K562 (cell line): ENCODE data around the gene PPP1R3C. TPM values are rescaled to one million over a fixed set of nuclear protein-coding genes. Genes with fewer than 3 reads are reported as not detected.

Source experiments
- BRF1 ChIP-seq: IDR thresholded peaks from 3 replicates; pipeline ENCODE4 v1.6.1; 2011; ENCODE audit warnings: borderline replicate concordance, mild to moderate bottlenecking; ENCODE audit not compliant: insufficient read length; ENCODE audit errors: extremely low read depth
- CBFA2T2 ChIP-seq: fragments of 450-650 bp; conservative IDR thresholded peaks from 2 replicates; pipeline ENCODE4 v1.6.1; 2017; ENCODE audit warnings: mild to moderate bottlenecking
- ELF4 ChIP-seq: fragments of 450-650 bp; formaldehyde crosslinking; IDR thresholded peaks from 2 replicates; pipeline ENCODE4 v1.4.0; 2022; ENCODE audit warnings: missing genetic modification characterization
- FOXK1 ChIP-seq: sonication (generic); formaldehyde crosslinking; IDR thresholded peaks from 2 replicates; pipeline ENCODE4 v1.8.0; 2022; ENCODE audit warnings: missing genetic modification reagents, mild to moderate bottlenecking, borderline replicate concordance
- HMG20B ChIP-seq: fragments of 250-450 bp; sonication (Bioruptor Pico); IDR thresholded peaks from 2 replicates; pipeline ENCODE4 v1.5.0; 2021; ENCODE audit warnings: mild to moderate bottlenecking
- HMGXB4 ChIP-seq: sonication (generic); formaldehyde crosslinking; IDR thresholded peaks from 2 replicates; pipeline ENCODE4 v1.8.1; 2023; ENCODE audit warnings: mild to moderate bottlenecking, missing genetic modification reagents
- NFE2L1 ChIP-seq: fragments of 450-650 bp; IDR thresholded peaks from 2 replicates; pipeline ENCODE4 v1.6.1; 2016; ENCODE audit warnings: missing genetic modification characterization, low read depth, mild to moderate bottlenecking, missing compliant biosample characterization, moderate library complexity, borderline replicate concordance
- NFIC ChIP-seq: fragments of 450-650 bp; IDR thresholded peaks from 2 replicates; pipeline ENCODE4 v1.6.1; 2017; ENCODE audit warnings: mild to moderate bottlenecking, inconsistent platforms
- POLR2A ChIP-seq: fragments of 450-650 bp; conservative IDR thresholded peaks from 2 replicates; pipeline ENCODE4 v1.6.1; 2016
- PTRF ChIP-seq: fragments of 450-650 bp; IDR thresholded peaks from 2 replicates; pipeline ENCODE4 v1.6.1; 2016; ENCODE audit warnings: mild to moderate bottlenecking, missing genetic modification characterization, missing compliant biosample characterization
- SIN3A ChIP-seq, 2 experiments: fragments of 150-350 bp in 1 of 2; IDR thresholded peaks; 2 replicates each; pipeline ENCODE4 v1.6.1; 2011 to 2016; ENCODE audit warnings: borderline replicate concordance in 2 of 2, low read depth in 2 of 2, low read length in 2 of 2, mild to moderate bottlenecking in 2 of 2, moderate library complexity in 2 of 2; ENCODE audit not compliant: control insufficient read depth in 1 of 2
- SIX5 ChIP-seq, 2 experiments: IDR thresholded peaks; 2 replicates each; pipeline ENCODE4 v1.6.1; 2011; ENCODE audit warnings: low read length in 2 of 2, borderline replicate concordance in 1 of 2, low read depth in 1 of 2, mild to moderate bottlenecking in 1 of 2, moderate library complexity in 1 of 2; ENCODE audit not compliant: insufficient read depth in 1 of 2
- SMAD1 ChIP-seq: fragments of 150-350 bp; IDR thresholded peaks from 2 replicates; pipeline ENCODE4 v1.6.1; 2014; ENCODE audit warnings: low read length, low read depth; ENCODE audit not compliant: partially characterized antibody
- SMARCA5 ChIP-seq: fragments of 450-650 bp; IDR thresholded peaks from 2 replicates; pipeline ENCODE4 v1.6.1; 2016
- ZC3H4 ChIP-seq: sonication (generic); formaldehyde crosslinking; IDR thresholded peaks from 2 replicates; pipeline ENCODE4 v1.9.0; 2021; ENCODE audit warnings: missing genetic modification reagents, borderline replicate concordance
- ZNF274 ChIP-seq: IDR thresholded peaks from 2 replicates; pipeline ENCODE4 v1.6.1; 2011; ENCODE audit warnings: low read depth, mild to moderate bottlenecking, low read length, moderate library complexity, borderline replicate concordance
- ZNF512 ChIP-seq: IDR thresholded peaks from 2 replicates; pipeline ENCODE4 v1.6.1; 2016; ENCODE audit warnings: missing genetic modification characterization, missing compliant biosample characterization
- ZNF609 ChIP-seq: sonication (generic); formaldehyde crosslinking; IDR thresholded peaks from 2 replicates; pipeline ENCODE4 v1.8.1; 2023; ENCODE audit warnings: missing genetic modification reagents, mild to moderate bottlenecking, borderline replicate concordance
- ZNF79 ChIP-seq: fragments of 250-450 bp; sonication (Bioruptor Pico); IDR thresholded peaks from 2 replicates; pipeline ENCODE4 v1.4.0; 2020; ENCODE audit warnings: low read depth, mild to moderate bottlenecking, moderate library complexity
- polyA plus RNA-seq, 8 experiments: library from polyadenylated mRNA; depleted of rRNA in 4 of 8; stranded (reverse) in 5 of 8; unstranded in 3 of 8; fragments of >200 nt; fragmentation: Nextera tagmentation in 2 of 8; fragmentation: Illumina TruSeq in 1 of 8; extraction: Ambion mirVana in 2 of 8; extraction: Trizol in 1 of 8; gene quantifications; 2 replicates each; pipeline versions ENCODE4 v1.2.1 to v1.2.3, GENCODE V29; 2011 to 2014; ENCODE audit warnings: inconsistent platforms in 1 of 8, missing spikeins in 1 of 8
- total RNA-seq, 7 experiments: library from RNA; depleted of rRNA in 6 of 7; stranded (reverse); fragments of >200 nt in 6 of 7; fragmentation: Illumina TruSeq in 2 of 7; extraction: Trizol in 2 of 7; gene quantifications; 2 replicates each; pipeline versions ENCODE4 v1.2.1 to v1.2.3, GENCODE V29; 2011 to 2021; ENCODE audit warnings: low replicate concordance in 1 of 7

The PPP1R3C gene
- total and polyA plus RNA-seq, 9 of the 15 experiments (the other 6 are each of a cell fraction or from before 2014, with no cell fraction given) = 0.06 to 0.24 (median 0.12) TPM; not detected in 3

- TF ChIP-seq ZNF512 = no peak
- peak; percentile 44 for TF ChIP-seq SMAD1
- peak; percentile 80 for TF ChIP-seq CBFA2T2
- TF ChIP-seq PTRF (tag) = no peak
- TF ChIP-seq NFIC = no peak
- TF ChIP-seq BRF1 = no peak
- no peak for TF ChIP-seq HMGXB4 (CRISPR knock-in tag)
- TF ChIP-seq SIN3A (IDR thresholded peaks at IDR 0.05; ENCODE audit: borderline replicate concordance in 2 of 2, control insufficient read depth in 1 of 2, low read depth in 2 of 2, low read length in 2 of 2) = no peak
- no peak for TF ChIP-seq ZNF274
- no peak for TF ChIP-seq ZNF609 (CRISPR knock-in tag)
- no peak for TF ChIP-seq FOXK1 (CRISPR knock-in tag)
- no peak for TF ChIP-seq ZC3H4 (CRISPR knock-in tag)
- TF ChIP-seq HMG20B (CRISPR knock-in tag) = no peak
- TF ChIP-seq ELF4 (CRISPR knock-in tag) = no peak
- no peak for TF ChIP-seq POLR2A
- TF ChIP-seq ZNF79 (CRISPR knock-in tag) = no peak
- no peak for TF ChIP-seq SIX5 (IDR thresholded peaks at IDR 0.05; ENCODE audit: borderline replicate concordance in 1 of 2, insufficient read depth in 1 of 2, low read depth in 1 of 2, low read length in 2 of 2)
- no peak; the same call in 1 of the 2 replicates for TF ChIP-seq SMARCA5
- no peak for TF ChIP-seq NFE2L1 (tag)
Observed at GRCh38 chr10:91590904-91591796, 41.7 kb downstream of the PPP1R3C start (continued).
